CD4-positive, alpha-beta T cell treated with Interleukin-15 for 1 hour (primary cell): Measurements from ENCODE around the gene MMP25.

ENCODE experiments used
- DNase-seq: peaks from one replicate; pipeline ENCODE4 v3.0.0-alpha.2; 2020

Gene MMP25

GRCh38 chr16:3097266-3097665 lies 50.9 kb downstream of the MMP25 start:
- DNase-seq: no peak

DNA sequence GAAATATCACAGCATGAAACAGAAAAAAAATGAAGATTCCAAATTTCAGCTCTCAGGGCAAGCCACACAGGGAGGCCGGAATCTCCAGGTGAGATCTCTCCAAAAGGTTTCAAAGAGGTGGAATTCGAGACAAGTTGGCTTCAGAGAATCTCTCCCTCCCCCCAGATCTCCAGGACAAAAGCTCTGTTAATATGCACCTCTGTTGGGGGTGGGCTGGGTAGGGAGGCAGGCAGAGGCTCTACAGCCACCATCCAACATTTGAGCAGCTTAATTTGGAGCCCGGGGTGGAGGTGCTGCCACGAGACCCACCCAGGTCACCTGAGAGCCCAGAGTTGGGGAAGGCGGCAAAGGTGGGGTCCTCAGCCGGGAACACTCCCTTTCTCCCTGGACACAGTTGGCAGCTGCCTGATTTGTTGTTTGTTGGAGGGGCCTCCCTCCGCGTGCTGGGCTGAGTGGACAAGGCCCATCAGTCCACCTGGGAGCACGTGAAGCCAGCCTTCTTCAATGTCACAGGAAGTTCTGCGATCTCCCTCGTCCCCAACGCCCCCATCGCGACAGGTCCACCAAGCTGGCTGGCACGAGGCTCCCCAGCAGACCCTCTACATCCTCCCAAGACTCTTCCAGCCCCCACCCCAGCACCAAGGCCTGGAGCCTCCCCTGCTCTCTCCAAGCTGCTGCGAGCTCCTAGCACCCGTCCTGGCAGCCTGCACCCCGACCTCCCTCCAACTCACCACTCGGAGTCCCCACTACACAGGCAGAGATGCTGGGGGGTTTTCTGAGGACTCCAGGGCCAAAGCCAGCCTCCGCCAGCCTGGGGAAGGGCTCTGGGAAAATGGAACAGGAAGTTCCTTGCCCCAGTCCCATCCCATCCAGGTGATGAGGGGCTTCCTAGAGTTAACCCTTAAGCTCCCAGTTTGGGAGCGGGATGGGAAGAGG lies 52.4 kb downstream of the MMP25 start, which contains the start of gene ZSCAN10:
ZSCAN10 (minus strand) TSS at position 836 of the 936 bp plus-strand sequence. CDS start 6,357 bp downstream, outside the sequence.
- DNase-seq: no peak

GRCh38 chr16:3099395-3099731 lies 53.0 kb downstream of the MMP25 start:
- DNase-seq: no peak

DNA sequence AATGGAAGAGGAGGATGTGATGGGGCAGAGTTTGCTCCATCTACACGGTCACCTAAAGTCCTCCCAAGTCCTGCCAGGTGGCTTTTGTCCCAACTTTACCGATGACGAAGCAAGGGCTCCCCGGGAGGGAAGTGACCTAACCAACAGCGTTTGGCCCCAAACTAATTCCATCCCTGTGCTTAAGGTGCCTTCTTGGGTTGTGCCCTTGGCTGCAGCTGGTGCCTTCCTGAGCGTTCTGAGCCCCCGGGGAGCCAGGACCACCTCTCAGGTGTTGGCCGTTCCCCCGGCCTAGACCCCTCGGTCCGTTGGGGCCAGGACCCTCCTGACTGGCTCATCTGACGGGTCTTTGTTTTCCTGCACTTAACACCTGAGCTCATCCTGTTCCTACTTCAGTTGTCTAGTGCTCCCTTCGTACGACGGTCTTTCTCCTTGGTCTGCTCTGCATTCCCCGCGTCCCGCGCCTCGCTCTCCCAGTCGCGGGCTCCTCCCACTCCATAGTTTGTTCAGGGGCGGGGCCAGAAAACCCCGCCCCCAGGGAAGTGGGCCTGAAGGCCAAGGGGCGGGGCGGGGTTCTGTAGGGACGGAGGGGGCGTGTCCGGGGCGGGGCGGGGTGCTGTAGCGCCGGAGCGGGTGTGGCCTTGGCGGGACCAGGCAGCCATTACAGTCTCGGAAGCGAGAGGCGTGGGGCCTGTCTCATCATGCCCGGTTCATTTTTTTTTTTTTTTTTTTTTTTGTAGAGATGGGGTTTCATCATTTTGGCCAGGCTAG lies 53.6 kb downstream of the MMP25 start:
- DNase-seq: peak; percentile 95

- DNase-seq: peak; percentile 35
These were observed 54.9 kb downstream of the MMP25 start for GRCh38 chr16:3101018-3101840.

- DNase-seq: no peak
These were observed 55.6 kb downstream of the MMP25 start for GRCh38 chr16:3101841-3102470.

DNA sequence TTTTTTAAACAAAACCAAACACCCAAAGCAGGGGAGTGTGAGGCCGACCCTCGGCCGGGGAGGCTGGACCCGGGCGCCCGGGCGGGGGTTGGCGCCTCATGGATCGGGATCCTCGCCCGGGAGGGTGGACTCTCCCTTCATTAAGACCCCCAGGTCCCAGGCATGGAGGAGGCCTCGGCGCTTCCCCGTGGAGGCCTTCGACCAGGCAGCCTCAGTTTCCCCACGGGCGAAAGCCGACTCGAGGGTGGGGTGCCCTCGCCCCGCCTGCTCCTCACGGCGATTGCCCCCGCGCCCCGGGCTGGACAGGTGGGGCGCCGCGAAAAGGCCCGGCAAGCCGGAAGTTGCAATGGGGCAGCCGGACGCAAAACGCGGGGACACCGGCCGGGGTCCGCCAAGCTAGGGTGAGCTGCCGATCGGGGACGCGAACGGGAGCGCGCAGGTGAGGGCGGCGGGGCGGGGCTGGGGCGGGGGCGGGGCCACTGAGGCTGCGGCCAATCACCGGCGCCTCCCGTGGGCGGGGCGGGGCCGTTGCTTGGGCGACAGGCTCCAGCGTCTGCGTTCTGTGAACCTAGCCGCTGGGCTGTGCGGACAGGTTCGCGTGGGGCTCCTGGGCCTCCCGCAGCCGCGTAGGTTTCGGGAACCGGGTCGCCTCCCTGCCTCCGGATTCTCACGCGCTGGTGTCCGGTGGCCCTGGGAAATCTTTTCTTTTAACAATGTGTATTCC lies 60.0 kb downstream of the MMP25 start:
- peak; percentile 95 for DNase-seq
